HCT116 (cell line): ENCODE results near the gene CHRNA4. TPM values are rescaled to one million over a fixed set of nuclear protein-coding genes. Genes with fewer than 3 reads are reported as not detected.

Experiments
- ATAC-seq: fragments of 200-7000 bp; cut with Tn5 transposase; 2 replicates; pipeline ENCODE4 v1.9.1; 2020; ENCODE audit warnings: mild to moderate bottlenecking, moderate library complexity
- BruUV-seq: library from RNA; stranded (reverse); fragments of 400-500 nt; replicated peaks from 2 replicates; lab custom pipeline; 2021; lab: Mats Ljungman, UMichigan
- CTCF ChIA-PET: fragments of 300-600 bp; sonication (Branson Sonifier 250); formaldehyde crosslinking; loops from one replicate; lab custom pipeline; 2021; ENCODE audit warnings: antibody characterized with exemption; lab: Charles Lee
- POLR2A ChIA-PET: fragments of 300-600, 350-600 bp; sonication (Branson Sonifier 250); formaldehyde crosslinking; loops from one replicate; lab custom pipeline; 2021; ENCODE audit warnings: antibody characterized with exemption; lab: Charles Lee
- RAD21 ChIA-PET, 2 experiments: fragments of 300-600 bp; sonication (Branson Sonifier 250); formaldehyde crosslinking; loops; one replicate each; lab custom pipeline; 2023; ENCODE audit warnings: low total read pairs in 2 of 2; ENCODE audit not compliant: uncharacterized antibody in 2 of 2, unreplicated experiment in 2 of 2, low non-redundant PET in 1 of 2; lab: Charles Lee
- DNase-seq: peaks from one replicate; pipeline ENCODE4 v3.0.0-alpha.2; 2010; ENCODE audit warnings: low read depth, low spot score
- H2AFZ ChIP-seq: fragments of 200-600 bp; shearing (Covaris generic), sonication (generic); 2 replicates; pipeline ENCODE4 v1.6.1; 2017; ENCODE audit warnings: low read depth, mixed run types, mixed read lengths, antibody characterized with exemption, low read length; ENCODE audit not compliant: poor library complexity, severe bottlenecking
- H3K27ac ChIP-seq: 2 replicates; pipeline ENCODE4 v1.5.1; 2012; ENCODE audit warnings: low read depth, low read length
- H3K27me3 ChIP-seq: fragments of 200-600 bp; sonication (generic); 2 replicates; pipeline ENCODE4 v1.6.1; 2016; ENCODE audit warnings: mixed run types, low read length, mixed read lengths; ENCODE audit not compliant: insufficient read depth
- H3K36me3 ChIP-seq, 2 experiments: fragments of 200-500 bp in 1 of 2; fragments of 200-600 bp in 1 of 2; sonication (Bioruptor generic) in 1 of 2; sonication (generic) in 1 of 2; 2 replicates each; pipeline versions ENCODE4 v1.5.1 to v1.6.1; 2014 to 2016; ENCODE audit warnings: low read length in 2 of 2, inconsistent platforms in 1 of 2, mixed read lengths in 1 of 2, mixed run types in 1 of 2; ENCODE audit not compliant: insufficient read depth in 2 of 2, control insufficient read depth in 1 of 2
- H3K4me1 ChIP-seq, 2 experiments: fragments of 200-600 bp in 1 of 2; sonication (generic) in 1 of 2; 2 replicates each; pipeline versions ENCODE4 v1.5.1 to v1.6.1; 2012 to 2017; ENCODE audit warnings: low read length in 2 of 2, inconsistent platforms in 1 of 2, mild to moderate bottlenecking in 1 of 2, mixed read lengths in 1 of 2, mixed run types in 1 of 2, moderate library complexity in 1 of 2; ENCODE audit not compliant: insufficient read depth in 2 of 2, control insufficient read depth in 1 of 2
- H3K4me2 ChIP-seq: fragments of 200-600 bp; sonication (generic); 2 replicates; pipeline ENCODE4 v1.6.1; 2017; ENCODE audit warnings: mixed run types, low read length, mixed read lengths
- H3K4me3 ChIP-seq, 2 experiments: fragments of 200-600 bp in 1 of 2; sonication (generic) in 1 of 2; replicated peaks in 1 of 2; 2 replicates each; pipeline ENCODE4 v1.5.1; 2011 to 2016; ENCODE audit warnings: low read length in 2 of 2, control low read depth in 1 of 2, low read depth in 1 of 2, mild to moderate bottlenecking in 1 of 2, mixed read lengths in 1 of 2, mixed run types in 1 of 2
- H3K79me2 ChIP-seq: fragments of 200-600 bp; sonication (generic); 2 replicates; pipeline ENCODE4 v1.6.1; 2017; ENCODE audit warnings: mild to moderate bottlenecking, mixed run types, low read length, moderate library complexity, mixed read lengths; ENCODE audit not compliant: insufficient read depth
- H3K9ac ChIP-seq: fragments of 200-600 bp; sonication (generic); 2 replicates; pipeline ENCODE4 v1.6.1; 2016; ENCODE audit warnings: low read length, mixed read lengths
- H3K9me2 ChIP-seq: fragments of 200-600 bp; sonication (generic), shearing (Covaris generic); 2 replicates; pipeline ENCODE4 v1.6.1; 2017; ENCODE audit warnings: mixed run types, mild to moderate bottlenecking, moderate library complexity; ENCODE audit not compliant: insufficient read depth
- H3K9me3 ChIP-seq, 2 experiments: fragments of 200-500 bp in 1 of 2; fragments of 200-600 bp in 1 of 2; sonication (Bioruptor generic) in 1 of 2; sonication (generic) in 1 of 2; 2 replicates each; pipeline ENCODE4 v1.6.1; 2014 to 2017; ENCODE audit warnings: low read length in 2 of 2, mixed read lengths in 2 of 2, inconsistent platforms in 1 of 2, low read depth in 1 of 2, mild to moderate bottlenecking in 1 of 2, mixed run types in 1 of 2, moderate library complexity in 1 of 2; ENCODE audit not compliant: control insufficient read depth in 1 of 2, insufficient read depth in 1 of 2
- H4K20me1 ChIP-seq: fragments of 200-600 bp; sonication (generic), shearing (Covaris generic); 2 replicates; pipeline ENCODE4 v1.6.1; 2017; ENCODE audit warnings: mixed run types, mild to moderate bottlenecking, moderate library complexity; ENCODE audit not compliant: insufficient read depth
- CEBPB ChIP-seq: IDR thresholded peaks from 2 replicates; pipeline ENCODE4 v1.6.1; 2012; ENCODE audit warnings: low read depth
- EGR1 ChIP-seq: IDR thresholded peaks from 2 replicates; pipeline ENCODE4 v1.6.1; 2012; ENCODE audit warnings: low read depth
- JUND ChIP-seq: IDR thresholded peaks from 2 replicates; pipeline ENCODE4 v1.6.1; 2012
- SIN3A ChIP-seq: IDR thresholded peaks from 2 replicates; pipeline ENCODE4 v1.6.1; 2012; ENCODE audit warnings: low read depth
- ZNF274 ChIP-seq: fragments of 200-500 bp; sonication (Bioruptor generic); IDR thresholded peaks from 2 replicates; pipeline ENCODE4 v1.6.1; 2014; ENCODE audit warnings: mild to moderate bottlenecking, low read depth, low read length, inconsistent platforms
- intact Hi-C: fragments of 100-400 bp; cut with micrococcal nuclease; formaldehyde crosslinking; loops from 2 replicates; pipeline ENCODE4 v1.10.0; 2022
- total RNA-seq: library from RNA; stranded (reverse); gene quantifications from one replicate; pipeline ENCODE4 v1.2.1, GENCODE V29; 2021; ENCODE audit not compliant: unreplicated experiment
- TF ChIP-seq, protein P1 (sequence below): IDR thresholded peaks from 2 replicates; pipeline ENCODE4 v1.6.1; 2012; ENCODE audit warnings: low read depth
- TF ChIP-seq, protein P2 (sequence below): IDR thresholded peaks from 2 replicates; pipeline ENCODE4 v1.6.1; 2012
- TF ChIP-seq, protein P3 (sequence below), 3 experiments: fragments of 200-600 bp in 1 of 3; sonication (generic) in 1 of 3; IDR thresholded peaks in 2 of 3; conservative IDR thresholded peaks in 1 of 3; 2 replicates each; pipeline ENCODE4 v1.5.1; 2012 to 2017; ENCODE audit warnings: low read depth in 2 of 3, low read length in 2 of 3, antibody characterized with exemption in 1 of 3, borderline replicate concordance in 1 of 3, control low read depth in 1 of 3, mild to moderate bottlenecking in 1 of 3, mixed read lengths in 1 of 3, mixed run types in 1 of 3, moderate library complexity in 1 of 3; ENCODE audit not compliant: insufficient read depth in 1 of 3

The CHRNA4 gene
- total RNA-seq, 1 experiment from 2014 or later: not detected

DNA sequence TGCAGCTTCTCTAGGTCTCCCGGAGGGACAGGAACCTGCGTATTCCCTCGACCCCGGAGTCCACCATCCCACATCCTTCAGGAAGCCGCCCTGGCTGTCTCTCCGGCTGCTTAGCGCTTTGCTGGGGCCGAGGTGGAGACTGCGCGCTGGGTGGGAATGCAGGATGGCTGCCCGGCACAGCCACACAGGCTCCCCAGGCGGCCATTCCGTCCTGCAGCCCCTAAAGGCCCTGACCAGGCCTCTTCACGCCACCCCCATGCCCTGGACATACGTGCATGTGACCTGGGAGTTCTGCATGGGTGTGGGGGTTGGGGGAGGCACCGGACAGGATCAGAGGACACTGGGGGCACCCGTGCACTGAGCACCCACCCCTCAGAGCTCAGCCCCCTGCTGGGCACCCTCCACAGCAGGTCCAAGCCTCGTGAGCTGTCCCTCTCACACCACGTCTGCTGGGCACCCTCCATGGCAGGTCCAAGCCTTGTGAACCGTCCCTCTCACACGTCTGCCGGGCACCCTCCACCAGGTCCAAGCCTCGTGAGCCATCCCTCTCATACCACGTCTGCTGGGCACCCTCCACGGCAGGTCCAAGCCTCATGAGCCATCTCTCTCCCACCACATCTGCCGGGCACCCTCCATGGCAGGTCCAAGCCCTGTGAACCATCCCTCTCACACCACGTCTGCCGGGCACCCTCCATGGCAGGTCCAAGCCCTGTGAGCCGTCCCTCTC is 40.4 kb upstream of the CHRNA4 start:
- no peaks in the 10 kb centered on the region for H3K4me1 ChIP-seq
- ATAC-seq (no peak), DNase-seq (no peak)
- CTCF ChIA-PET: no interaction called here
- no peak overlapping the region for H3K4me3 ChIP-seq
- H3K27ac ChIP-seq: no peak overlapping the region; the same call in 1 of the 2 replicates
- intact Hi-C loops: no loop called here
- H3K9me2 ChIP-seq: no peaks in the 10 kb centered on the region
- H3K9me3 ChIP-seq: no peaks in the 10 kb centered on the region
- RAD21 ChIA-PET: no interaction called here
- TF ChIP-seq EGR1 (no peak), ZNF274 (no peak), JUND (no peak), SIN3A (no peak), CEBPB (no peak)
- TF ChIP-seq, protein P1, sequence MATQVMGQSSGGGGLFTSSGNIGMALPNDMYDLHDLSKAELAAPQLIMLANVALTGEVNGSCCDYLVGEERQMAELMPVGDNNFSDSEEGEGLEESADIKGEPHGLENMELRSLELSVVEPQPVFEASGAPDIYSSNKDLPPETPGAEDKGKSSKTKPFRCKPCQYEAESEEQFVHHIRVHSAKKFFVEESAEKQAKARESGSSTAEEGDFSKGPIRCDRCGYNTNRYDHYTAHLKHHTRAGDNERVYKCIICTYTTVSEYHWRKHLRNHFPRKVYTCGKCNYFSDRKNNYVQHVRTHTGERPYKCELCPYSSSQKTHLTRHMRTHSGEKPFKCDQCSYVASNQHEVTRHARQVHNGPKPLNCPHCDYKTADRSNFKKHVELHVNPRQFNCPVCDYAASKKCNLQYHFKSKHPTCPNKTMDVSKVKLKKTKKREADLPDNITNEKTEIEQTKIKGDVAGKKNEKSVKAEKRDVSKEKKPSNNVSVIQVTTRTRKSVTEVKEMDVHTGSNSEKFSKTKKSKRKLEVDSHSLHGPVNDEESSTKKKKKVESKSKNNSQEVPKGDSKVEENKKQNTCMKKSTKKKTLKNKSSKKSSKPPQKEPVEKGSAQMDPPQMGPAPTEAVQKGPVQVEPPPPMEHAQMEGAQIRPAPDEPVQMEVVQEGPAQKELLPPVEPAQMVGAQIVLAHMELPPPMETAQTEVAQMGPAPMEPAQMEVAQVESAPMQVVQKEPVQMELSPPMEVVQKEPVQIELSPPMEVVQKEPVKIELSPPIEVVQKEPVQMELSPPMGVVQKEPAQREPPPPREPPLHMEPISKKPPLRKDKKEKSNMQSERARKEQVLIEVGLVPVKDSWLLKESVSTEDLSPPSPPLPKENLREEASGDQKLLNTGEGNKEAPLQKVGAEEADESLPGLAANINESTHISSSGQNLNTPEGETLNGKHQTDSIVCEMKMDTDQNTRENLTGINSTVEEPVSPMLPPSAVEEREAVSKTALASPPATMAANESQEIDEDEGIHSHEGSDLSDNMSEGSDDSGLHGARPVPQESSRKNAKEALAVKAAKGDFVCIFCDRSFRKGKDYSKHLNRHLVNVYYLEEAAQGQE: no peak
- TF ChIP-seq, protein P2, sequence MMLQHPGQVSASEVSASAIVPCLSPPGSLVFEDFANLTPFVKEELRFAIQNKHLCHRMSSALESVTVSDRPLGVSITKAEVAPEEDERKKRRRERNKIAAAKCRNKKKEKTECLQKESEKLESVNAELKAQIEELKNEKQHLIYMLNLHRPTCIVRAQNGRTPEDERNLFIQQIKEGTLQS: no peak
- TF ChIP-seq, protein P3, sequence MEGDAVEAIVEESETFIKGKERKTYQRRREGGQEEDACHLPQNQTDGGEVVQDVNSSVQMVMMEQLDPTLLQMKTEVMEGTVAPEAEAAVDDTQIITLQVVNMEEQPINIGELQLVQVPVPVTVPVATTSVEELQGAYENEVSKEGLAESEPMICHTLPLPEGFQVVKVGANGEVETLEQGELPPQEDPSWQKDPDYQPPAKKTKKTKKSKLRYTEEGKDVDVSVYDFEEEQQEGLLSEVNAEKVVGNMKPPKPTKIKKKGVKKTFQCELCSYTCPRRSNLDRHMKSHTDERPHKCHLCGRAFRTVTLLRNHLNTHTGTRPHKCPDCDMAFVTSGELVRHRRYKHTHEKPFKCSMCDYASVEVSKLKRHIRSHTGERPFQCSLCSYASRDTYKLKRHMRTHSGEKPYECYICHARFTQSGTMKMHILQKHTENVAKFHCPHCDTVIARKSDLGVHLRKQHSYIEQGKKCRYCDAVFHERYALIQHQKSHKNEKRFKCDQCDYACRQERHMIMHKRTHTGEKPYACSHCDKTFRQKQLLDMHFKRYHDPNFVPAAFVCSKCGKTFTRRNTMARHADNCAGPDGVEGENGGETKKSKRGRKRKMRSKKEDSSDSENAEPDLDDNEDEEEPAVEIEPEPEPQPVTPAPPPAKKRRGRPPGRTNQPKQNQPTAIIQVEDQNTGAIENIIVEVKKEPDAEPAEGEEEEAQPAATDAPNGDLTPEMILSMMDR (IDR thresholded peaks at IDR 0.05 in 2 of 3, conservative IDR thresholded peaks at IDR 0.05 in 1 of 3; ENCODE audit: borderline replicate concordance in 1 of 3, insufficient read depth in 1 of 3, low read depth in 2 of 3, low read length in 2 of 3): no peak
- H3K79me2 ChIP-seq: no peaks in the 10 kb centered on the region
- no peaks in the 10 kb centered on the region for H3K27me3 ChIP-seq
- no peak overlapping the region for H3K9ac ChIP-seq
- POLR2A ChIA-PET: no interaction called here
- H3K4me2 ChIP-seq: no peak overlapping the region
- no peaks in the 10 kb centered on the region for H3K36me3 ChIP-seq
- no peaks in the 10 kb centered on the region for H4K20me1 ChIP-seq
- H2AFZ ChIP-seq: no peak overlapping the region
- BruUV-seq: no TSS peak
